ENCODE results near the gene FER1L5.

FER1L5 gene

DNA sequence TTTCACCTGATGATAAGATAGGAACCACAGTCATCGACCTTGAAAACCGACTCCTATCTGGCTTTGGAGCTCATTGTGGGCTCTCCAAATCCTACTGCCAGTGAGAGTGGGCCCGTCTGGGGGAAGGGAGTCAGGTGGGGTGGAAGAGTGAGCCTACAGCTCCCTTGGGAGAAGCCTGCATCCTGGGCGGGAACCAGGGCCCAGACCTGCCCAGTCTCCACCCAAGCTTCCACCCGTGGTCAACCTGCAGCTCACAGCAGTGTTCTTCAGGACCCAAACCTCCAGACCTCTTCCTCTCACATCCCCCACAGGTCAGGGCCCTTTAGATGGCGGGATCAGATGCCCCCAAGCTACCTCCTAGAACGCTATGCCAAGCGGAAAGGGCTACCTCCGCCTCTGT lies 57.1 kb downstream of the FER1L5 start:
- no peak for TF ChIP-seq EP300 (IDR thresholded peaks at IDR 0.05; ENCODE audit: borderline replicate concordance)
- no peak for TF ChIP-seq TCF12 (IDR thresholded peaks at IDR 0.05; ENCODE audit: low read depth)
- TF ChIP-seq, protein P1, sequence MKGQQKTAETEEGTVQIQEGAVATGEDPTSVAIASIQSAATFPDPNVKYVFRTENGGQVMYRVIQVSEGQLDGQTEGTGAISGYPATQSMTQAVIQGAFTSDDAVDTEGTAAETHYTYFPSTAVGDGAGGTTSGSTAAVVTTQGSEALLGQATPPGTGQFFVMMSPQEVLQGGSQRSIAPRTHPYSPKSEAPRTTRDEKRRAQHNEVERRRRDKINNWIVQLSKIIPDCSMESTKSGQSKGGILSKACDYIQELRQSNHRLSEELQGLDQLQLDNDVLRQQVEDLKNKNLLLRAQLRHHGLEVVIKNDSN (IDR thresholded peaks at IDR 0.05): no peak
- TF ChIP-seq, protein P2, sequence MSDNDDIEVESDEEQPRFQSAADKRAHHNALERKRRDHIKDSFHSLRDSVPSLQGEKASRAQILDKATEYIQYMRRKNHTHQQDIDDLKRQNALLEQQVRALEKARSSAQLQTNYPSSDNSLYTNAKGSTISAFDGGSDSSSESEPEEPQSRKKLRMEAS (IDR thresholded peaks at IDR 0.05): no peak
- TF ChIP-seq YY1 (IDR thresholded peaks at IDR 0.05; ENCODE audit: low read depth): no peak
- TF ChIP-seq EGR1 (IDR thresholded peaks at IDR 0.05): no peak
- no peak for TF ChIP-seq FOXM1 (IDR thresholded peaks at IDR 0.05; ENCODE audit: borderline replicate concordance, low read depth)
- TF ChIP-seq, protein P3, sequence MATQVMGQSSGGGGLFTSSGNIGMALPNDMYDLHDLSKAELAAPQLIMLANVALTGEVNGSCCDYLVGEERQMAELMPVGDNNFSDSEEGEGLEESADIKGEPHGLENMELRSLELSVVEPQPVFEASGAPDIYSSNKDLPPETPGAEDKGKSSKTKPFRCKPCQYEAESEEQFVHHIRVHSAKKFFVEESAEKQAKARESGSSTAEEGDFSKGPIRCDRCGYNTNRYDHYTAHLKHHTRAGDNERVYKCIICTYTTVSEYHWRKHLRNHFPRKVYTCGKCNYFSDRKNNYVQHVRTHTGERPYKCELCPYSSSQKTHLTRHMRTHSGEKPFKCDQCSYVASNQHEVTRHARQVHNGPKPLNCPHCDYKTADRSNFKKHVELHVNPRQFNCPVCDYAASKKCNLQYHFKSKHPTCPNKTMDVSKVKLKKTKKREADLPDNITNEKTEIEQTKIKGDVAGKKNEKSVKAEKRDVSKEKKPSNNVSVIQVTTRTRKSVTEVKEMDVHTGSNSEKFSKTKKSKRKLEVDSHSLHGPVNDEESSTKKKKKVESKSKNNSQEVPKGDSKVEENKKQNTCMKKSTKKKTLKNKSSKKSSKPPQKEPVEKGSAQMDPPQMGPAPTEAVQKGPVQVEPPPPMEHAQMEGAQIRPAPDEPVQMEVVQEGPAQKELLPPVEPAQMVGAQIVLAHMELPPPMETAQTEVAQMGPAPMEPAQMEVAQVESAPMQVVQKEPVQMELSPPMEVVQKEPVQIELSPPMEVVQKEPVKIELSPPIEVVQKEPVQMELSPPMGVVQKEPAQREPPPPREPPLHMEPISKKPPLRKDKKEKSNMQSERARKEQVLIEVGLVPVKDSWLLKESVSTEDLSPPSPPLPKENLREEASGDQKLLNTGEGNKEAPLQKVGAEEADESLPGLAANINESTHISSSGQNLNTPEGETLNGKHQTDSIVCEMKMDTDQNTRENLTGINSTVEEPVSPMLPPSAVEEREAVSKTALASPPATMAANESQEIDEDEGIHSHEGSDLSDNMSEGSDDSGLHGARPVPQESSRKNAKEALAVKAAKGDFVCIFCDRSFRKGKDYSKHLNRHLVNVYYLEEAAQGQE (IDR thresholded peaks at IDR 0.05; ENCODE audit: low read depth): no peak

DNA sequence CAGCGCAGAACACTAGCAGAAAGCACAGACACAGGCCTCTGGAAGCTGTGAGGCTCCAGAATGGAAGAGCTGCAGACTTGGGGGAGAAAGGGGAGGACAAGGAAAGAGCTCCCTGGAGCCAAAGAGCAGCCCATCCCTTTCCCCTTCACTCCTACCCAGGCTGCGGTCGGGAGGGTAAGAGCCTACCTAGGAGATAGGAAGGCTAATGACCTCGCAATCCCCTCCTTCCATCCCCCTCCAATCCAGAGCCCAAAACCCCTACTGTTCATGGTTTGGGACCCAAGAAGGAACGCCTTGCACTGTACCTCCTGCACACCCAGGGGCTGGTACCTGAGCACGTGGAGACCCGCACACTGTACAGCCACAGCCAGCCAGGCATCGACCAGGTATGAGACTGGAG lies 57.5 kb downstream of the FER1L5 start:
- TF ChIP-seq NFIC (IDR thresholded peaks at IDR 0.05) (no peak), FOXM1 (IDR thresholded peaks at IDR 0.05; ENCODE audit: borderline replicate concordance, low read depth) (no peak), CREB1 (IDR thresholded peaks at IDR 0.05; ENCODE audit: low read depth) (no peak), EP300 (IDR thresholded peaks at IDR 0.05; ENCODE audit: borderline replicate concordance) (no peak), CEBPB (IDR thresholded peaks at IDR 0.05) (no peak), EGR1 (IDR thresholded peaks at IDR 0.05) (no peak)
- TF ChIP-seq, protein P1 (IDR thresholded peaks at IDR 0.05): no peak

DNA sequence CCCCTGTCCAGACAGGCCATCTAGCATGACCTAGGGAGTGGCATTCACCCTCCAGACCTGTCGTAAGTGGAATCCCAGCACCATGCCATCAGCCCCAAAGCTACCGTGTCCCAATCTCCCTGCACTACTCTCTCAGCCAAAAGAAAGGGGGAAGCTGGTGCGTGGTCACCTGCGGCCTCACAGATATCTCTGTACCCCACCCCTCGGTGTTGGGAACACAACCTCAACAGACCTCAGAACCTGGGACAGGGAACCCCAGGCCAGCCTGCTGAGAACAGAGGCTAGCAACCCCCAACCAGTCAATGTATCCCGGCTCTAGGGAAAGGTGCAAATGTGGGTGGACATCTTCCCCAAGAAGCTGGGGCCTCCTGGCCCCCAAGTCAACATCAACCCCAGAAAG lies 59.1 kb downstream of the FER1L5 start:
- no peak for TF ChIP-seq CEBPB (IDR thresholded peaks at IDR 0.05)
- no peak for TF ChIP-seq CREB1 (IDR thresholded peaks at IDR 0.05; ENCODE audit: low read depth)
- TF ChIP-seq TEAD4 (IDR thresholded peaks at IDR 0.05): no peak
- TF ChIP-seq, protein P1 (IDR thresholded peaks at IDR 0.05): no peak
- TF ChIP-seq, protein P3 (IDR thresholded peaks at IDR 0.05; ENCODE audit: low read depth): no peak
- no peak for TF ChIP-seq TCF12 (IDR thresholded peaks at IDR 0.05; ENCODE audit: low read depth)
- TF ChIP-seq ZBTB7A (IDR thresholded peaks at IDR 0.05; ENCODE audit: low read depth): no peak
- TF ChIP-seq, protein P2 (IDR thresholded peaks at IDR 0.05): no peak
- no peak for TF ChIP-seq EP300 (IDR thresholded peaks at IDR 0.05; ENCODE audit: borderline replicate concordance)

DNA sequence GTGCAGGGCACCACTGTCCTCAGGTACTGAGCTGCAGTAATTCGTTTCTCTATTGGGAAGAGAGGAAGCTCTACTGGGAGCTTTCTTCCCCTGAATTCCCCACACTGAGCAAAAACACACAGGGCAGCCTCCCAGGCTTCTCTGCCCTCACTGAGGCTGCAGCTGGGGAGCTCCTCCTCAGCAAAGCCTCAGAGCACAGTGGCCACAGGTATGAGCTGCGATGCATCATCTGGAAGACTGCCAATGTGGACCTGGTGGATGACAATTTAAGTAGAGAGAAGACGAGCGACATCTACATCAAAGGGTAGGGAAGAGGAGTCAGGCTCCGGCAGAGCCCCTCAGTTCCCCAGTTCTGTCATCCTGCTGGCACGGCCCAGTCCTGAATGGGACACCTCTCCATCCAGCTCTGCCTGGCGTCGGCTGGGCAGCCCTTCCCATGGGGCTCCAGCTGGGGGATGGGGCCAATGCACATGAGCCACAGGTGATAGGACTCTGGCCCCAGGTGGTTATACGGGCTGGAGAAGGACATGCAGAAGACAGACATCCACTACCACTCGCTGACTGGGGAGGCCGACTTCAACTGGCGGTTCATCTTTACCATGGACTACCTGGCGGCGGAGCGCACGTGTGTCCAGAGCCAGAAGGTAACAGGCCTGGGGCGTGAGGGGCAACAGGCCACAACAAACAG lies 59.7 kb downstream of the FER1L5 start:
- TF ChIP-seq FOXM1 (IDR thresholded peaks at IDR 0.05; ENCODE audit: borderline replicate concordance, low read depth): no peak
- no peak for TF ChIP-seq ZBTB7A (IDR thresholded peaks at IDR 0.05; ENCODE audit: low read depth)
- TF ChIP-seq, protein P2 (IDR thresholded peaks at IDR 0.05): no peak
- no peak for TF ChIP-seq TAF1 (IDR thresholded peaks at IDR 0.05; ENCODE audit: low read depth)
- no peak for TF ChIP-seq EGR1 (IDR thresholded peaks at IDR 0.05)
- TF ChIP-seq RAD21 (IDR thresholded peaks at IDR 0.05; ENCODE audit: low read depth): no peak
- no peak for TF ChIP-seq TEAD4 (IDR thresholded peaks at IDR 0.05)
- no peak for TF ChIP-seq EP300 (IDR thresholded peaks at IDR 0.05; ENCODE audit: borderline replicate concordance)
- no peak for TF ChIP-seq TCF12 (IDR thresholded peaks at IDR 0.05; ENCODE audit: low read depth)
- TF ChIP-seq, protein P1 (IDR thresholded peaks at IDR 0.05): no peak
- TF ChIP-seq, protein P3 (IDR thresholded peaks at IDR 0.05; ENCODE audit: low read depth): no peak
- no peak for TF ChIP-seq CEBPB (IDR thresholded peaks at IDR 0.05)
